Measurements from ENCODE around the gene OPTC. TPM values are rescaled to one million over a fixed set of nuclear protein-coding genes. Genes with fewer than 3 reads are reported as not detected.

The OPTC gene
- total RNA-seq, 1 donor from 2014 or later = 0.36 TPM

- no peak for DNase-seq (ENCODE audit: low spot score)
- H3K27ac Mint-ChIP-seq (ENCODE audit: unreplicated experiment) = no peak overlapping the region
- no peaks in the 10 kb centered on the region for H3K9me3 Mint-ChIP-seq (ENCODE audit: unreplicated experiment)
- peaks cover 13% of the 10 kb centered on the region for H3K4me1 Mint-ChIP-seq (ENCODE audit: unreplicated experiment)
- no peak overlapping the region for H3K4me3 Mint-ChIP-seq (ENCODE audit: unreplicated experiment)
- peaks cover 6% of the 10 kb centered on the region for H3K27me3 Mint-ChIP-seq (ENCODE audit: unreplicated experiment)
- peaks cover 3% of the 10 kb centered on the region for H3K36me3 Mint-ChIP-seq (ENCODE audit: low read depth, unreplicated experiment)
- TF ChIP-seq, protein P1, sequence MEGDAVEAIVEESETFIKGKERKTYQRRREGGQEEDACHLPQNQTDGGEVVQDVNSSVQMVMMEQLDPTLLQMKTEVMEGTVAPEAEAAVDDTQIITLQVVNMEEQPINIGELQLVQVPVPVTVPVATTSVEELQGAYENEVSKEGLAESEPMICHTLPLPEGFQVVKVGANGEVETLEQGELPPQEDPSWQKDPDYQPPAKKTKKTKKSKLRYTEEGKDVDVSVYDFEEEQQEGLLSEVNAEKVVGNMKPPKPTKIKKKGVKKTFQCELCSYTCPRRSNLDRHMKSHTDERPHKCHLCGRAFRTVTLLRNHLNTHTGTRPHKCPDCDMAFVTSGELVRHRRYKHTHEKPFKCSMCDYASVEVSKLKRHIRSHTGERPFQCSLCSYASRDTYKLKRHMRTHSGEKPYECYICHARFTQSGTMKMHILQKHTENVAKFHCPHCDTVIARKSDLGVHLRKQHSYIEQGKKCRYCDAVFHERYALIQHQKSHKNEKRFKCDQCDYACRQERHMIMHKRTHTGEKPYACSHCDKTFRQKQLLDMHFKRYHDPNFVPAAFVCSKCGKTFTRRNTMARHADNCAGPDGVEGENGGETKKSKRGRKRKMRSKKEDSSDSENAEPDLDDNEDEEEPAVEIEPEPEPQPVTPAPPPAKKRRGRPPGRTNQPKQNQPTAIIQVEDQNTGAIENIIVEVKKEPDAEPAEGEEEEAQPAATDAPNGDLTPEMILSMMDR (IDR thresholded peaks at IDR 0.05; ENCODE audit: unreplicated experiment) = no peak
Observed at GRCh38 chr1:203481196-203481595, 12.8 kb upstream of the OPTC start.

DNA sequence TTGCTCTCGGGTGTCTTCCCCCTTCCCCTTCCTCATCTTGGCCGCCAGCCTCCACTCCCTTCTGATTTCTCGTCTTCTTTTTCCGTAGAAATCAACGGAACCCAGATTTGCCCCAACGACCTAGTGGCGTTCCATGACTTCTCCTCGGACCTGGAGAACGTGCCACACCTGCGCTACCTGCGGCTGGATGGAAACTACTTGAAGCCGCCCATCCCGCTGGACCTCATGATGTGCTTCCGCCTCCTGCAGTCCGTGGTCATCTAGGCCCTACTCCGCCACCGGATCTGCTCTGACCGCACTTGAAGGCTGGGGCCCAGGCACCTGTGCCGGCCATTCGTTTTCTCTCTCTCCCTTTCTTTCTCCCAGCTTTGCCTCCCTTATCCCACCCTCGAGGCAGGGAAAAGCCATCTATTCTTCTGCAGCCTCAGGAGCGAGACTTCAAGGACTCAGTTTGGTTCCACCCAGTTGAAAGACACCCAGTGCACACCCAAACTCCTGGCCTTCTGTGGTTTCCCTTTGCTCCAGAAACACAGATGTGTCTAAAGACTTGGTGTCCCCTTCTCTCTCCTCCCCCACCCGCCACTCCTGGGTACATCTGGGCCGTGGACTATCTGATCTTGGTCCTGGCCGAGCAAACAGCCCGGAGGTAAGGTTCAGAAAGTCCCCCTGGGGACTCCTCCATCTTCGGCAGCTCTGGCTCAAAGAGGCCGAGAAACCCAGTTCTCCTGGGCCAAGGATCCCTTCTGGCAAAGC is 7.2 kb upstream of the OPTC start:
- Mint-ChIP-seq H3K9me3 (ENCODE audit: unreplicated experiment) (no peaks in the 10 kb centered on the region), H3K36me3 (ENCODE audit: low read depth, unreplicated experiment) (no peaks in the 10 kb centered on the region), H3K4me1 (ENCODE audit: unreplicated experiment) (peaks cover 18% of the 10 kb centered on the region), H3K27ac (ENCODE audit: unreplicated experiment) (no peak overlapping the region), H3K4me3 (ENCODE audit: unreplicated experiment) (no peak overlapping the region), H3K27me3 (ENCODE audit: unreplicated experiment) (peaks cover 2% of the 10 kb centered on the region)
- TF ChIP-seq, protein P1 (IDR thresholded peaks at IDR 0.05; ENCODE audit: unreplicated experiment) = no peak
- DNase-seq (ENCODE audit: low spot score) = no peak

- peaks cover 2% of the 10 kb centered on the region for H3K27me3 Mint-ChIP-seq (ENCODE audit: unreplicated experiment)
- H3K9me3 Mint-ChIP-seq (ENCODE audit: unreplicated experiment) = no peaks in the 10 kb centered on the region
- no peaks in the 10 kb centered on the region for H3K36me3 Mint-ChIP-seq (ENCODE audit: low read depth, unreplicated experiment)
- no peak overlapping the region for H3K4me3 Mint-ChIP-seq (ENCODE audit: unreplicated experiment)
- peaks cover 18% of the 10 kb centered on the region for H3K4me1 Mint-ChIP-seq (ENCODE audit: unreplicated experiment)
- no peak for DNase-seq (ENCODE audit: low spot score)
- H3K27ac Mint-ChIP-seq (ENCODE audit: unreplicated experiment) = no peak overlapping the region
- TF ChIP-seq, protein P1 (IDR thresholded peaks at IDR 0.05; ENCODE audit: unreplicated experiment) = no peak
Observed at GRCh38 chr1:203488539-203488938, 5.4 kb upstream of the OPTC start.

DNA sequence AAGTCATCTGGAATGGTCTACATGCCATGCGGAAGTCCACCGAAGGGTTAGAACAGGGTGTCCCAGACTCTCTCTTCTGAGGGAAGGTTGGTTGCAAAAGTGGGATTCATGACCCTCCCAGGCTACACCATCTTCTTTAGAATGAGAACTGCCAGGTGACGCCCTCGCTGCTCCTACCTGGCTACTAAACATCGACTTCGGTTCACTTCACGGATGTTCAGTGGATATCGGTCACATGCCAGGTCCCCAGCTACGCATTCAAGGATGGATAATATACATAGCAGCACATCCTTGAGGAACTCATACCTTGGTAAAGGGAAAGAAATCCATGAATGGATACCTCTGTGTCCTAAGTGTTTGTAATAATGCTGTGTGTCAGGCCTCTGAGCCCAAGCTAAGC is 3.3 kb upstream of the OPTC start:
- TF ChIP-seq, protein P1 (IDR thresholded peaks at IDR 0.05; ENCODE audit: unreplicated experiment) = no peak
- no peak for DNase-seq (ENCODE audit: low spot score)
- no peaks in the 10 kb centered on the region for H3K9me3 Mint-ChIP-seq (ENCODE audit: unreplicated experiment)
- peaks cover 4% of the 10 kb centered on the region for H3K27me3 Mint-ChIP-seq (ENCODE audit: unreplicated experiment)
- no peak overlapping the region for H3K27ac Mint-ChIP-seq (ENCODE audit: unreplicated experiment)
- no peaks in the 10 kb centered on the region for H3K36me3 Mint-ChIP-seq (ENCODE audit: low read depth, unreplicated experiment)
- H3K4me3 Mint-ChIP-seq (ENCODE audit: unreplicated experiment) = no peak overlapping the region
- H3K4me1 Mint-ChIP-seq (ENCODE audit: unreplicated experiment) = peaks cover 15% of the 10 kb centered on the region

DNA sequence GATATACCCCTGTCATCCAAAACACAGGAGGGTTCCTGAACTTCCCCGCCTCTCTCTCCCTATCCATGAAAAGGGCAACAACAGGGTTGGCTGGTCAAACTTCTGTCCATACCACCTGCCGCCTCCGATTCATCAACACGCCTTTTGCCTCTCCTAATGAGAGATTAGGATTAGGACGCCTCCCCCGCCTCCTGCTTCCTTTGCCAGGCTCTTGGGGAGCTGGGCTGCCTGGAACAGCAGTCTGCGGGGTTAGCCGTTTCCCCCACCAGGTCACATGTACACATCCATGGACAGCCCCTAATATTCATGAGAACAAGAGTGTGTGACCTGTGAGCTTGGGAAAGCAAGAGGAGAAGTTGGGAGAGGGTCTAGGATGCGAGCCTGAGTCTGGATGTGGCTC is 2.3 kb upstream of the OPTC start:
- no peak for DNase-seq (ENCODE audit: low spot score)
- H3K4me1 Mint-ChIP-seq (ENCODE audit: unreplicated experiment) = peaks cover 9% of the 10 kb centered on the region
- no peaks in the 10 kb centered on the region for H3K36me3 Mint-ChIP-seq (ENCODE audit: low read depth, unreplicated experiment)
- H3K27ac Mint-ChIP-seq (ENCODE audit: unreplicated experiment) = no peak overlapping the region
- TF ChIP-seq, protein P1 (IDR thresholded peaks at IDR 0.05; ENCODE audit: unreplicated experiment) = no peak
- no peak overlapping the region for H3K4me3 Mint-ChIP-seq (ENCODE audit: unreplicated experiment)
- H3K9me3 Mint-ChIP-seq (ENCODE audit: unreplicated experiment) = no peaks in the 10 kb centered on the region
- peaks cover 4% of the 10 kb centered on the region for H3K27me3 Mint-ChIP-seq (ENCODE audit: unreplicated experiment)
